ENCODE measurements around the gene OLFM1.

DNA sequence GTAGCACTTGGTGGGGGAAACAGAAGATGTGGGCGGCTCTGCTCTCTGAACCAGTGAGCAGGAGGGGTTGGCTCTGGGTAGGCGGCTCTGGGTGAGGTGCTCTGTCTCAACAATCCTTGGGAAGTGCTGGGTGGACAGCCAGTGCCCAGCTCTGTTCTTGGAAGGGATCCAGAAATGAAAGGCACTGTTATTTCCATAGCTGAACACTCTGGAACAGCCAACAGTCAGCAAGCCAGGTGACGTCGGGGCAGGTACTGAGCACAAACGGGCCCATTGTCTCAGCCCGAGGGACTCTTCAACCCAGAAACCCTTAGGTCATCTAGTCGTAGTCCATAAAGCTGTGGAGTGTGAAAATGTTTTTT lies 36.3 kb downstream of the OLFM1 start:
- TF ChIP-seq, protein P1, sequence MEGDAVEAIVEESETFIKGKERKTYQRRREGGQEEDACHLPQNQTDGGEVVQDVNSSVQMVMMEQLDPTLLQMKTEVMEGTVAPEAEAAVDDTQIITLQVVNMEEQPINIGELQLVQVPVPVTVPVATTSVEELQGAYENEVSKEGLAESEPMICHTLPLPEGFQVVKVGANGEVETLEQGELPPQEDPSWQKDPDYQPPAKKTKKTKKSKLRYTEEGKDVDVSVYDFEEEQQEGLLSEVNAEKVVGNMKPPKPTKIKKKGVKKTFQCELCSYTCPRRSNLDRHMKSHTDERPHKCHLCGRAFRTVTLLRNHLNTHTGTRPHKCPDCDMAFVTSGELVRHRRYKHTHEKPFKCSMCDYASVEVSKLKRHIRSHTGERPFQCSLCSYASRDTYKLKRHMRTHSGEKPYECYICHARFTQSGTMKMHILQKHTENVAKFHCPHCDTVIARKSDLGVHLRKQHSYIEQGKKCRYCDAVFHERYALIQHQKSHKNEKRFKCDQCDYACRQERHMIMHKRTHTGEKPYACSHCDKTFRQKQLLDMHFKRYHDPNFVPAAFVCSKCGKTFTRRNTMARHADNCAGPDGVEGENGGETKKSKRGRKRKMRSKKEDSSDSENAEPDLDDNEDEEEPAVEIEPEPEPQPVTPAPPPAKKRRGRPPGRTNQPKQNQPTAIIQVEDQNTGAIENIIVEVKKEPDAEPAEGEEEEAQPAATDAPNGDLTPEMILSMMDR (IDR thresholded peaks at IDR 0.05; ENCODE audit: borderline replicate concordance, extremely low read depth, low read length, poor library complexity, severe bottlenecking): no peak
- TF ChIP-seq EZH2 (IDR thresholded peaks at IDR 0.05; ENCODE audit: borderline replicate concordance, low read depth, low read length, severe bottlenecking): no peak

All from DND-41 (cell line).